Activated T-helper 2 cell treated with anti-CD3 and anti-CD28 coated beads, Interferon-gamma antibody, Interleukin-2, Interleukin-4, amounts not matched to agents 10 μg/mL and 5 μg/mL and 100 μg/mL, durations not matched to agents 14 hours and 24 hours and 36 hours (primary cell): Measurements from ENCODE around the gene PTGER1. TPM values are rescaled to one million over a fixed set of nuclear protein-coding genes. Genes with fewer than 3 reads are reported as not detected.

Experiments used
- total RNA-seq: library from RNA; stranded (reverse); gene quantifications from 2 replicates; pipeline ENCODE4 v1.2.3, GENCODE V29; 2022

The PTGER1 gene
- total RNA-seq, 1 donor from 2014 or later = 1.1 TPM

Other genes with a start within 250 kb of the PTGER1 start
- 177 and 183 TPM in 2 replicates for gene ADGRE5, start 93.9 kb downstream of the PTGER1 start, total RNA-seq
- 268 TPM in 2 replicates for gene DDX39A, start 56.0 kb downstream of the PTGER1 start, total RNA-seq
- 171 and 172 TPM in 2 replicates for gene PKN1, start 42.0 kb downstream of the PTGER1 start, total RNA-seq
- 39.2 and 40.1 TPM in 2 replicates for gene GIPC1, start 20.8 kb upstream of the PTGER1 start, total RNA-seq
- gene DNAJB1, start 43.0 kb upstream of the PTGER1 start, total RNA-seq = 113 TPM in 2 replicates
- 128 and 134 TPM in 2 replicates for gene TECR, start 54.2 kb upstream of the PTGER1 start, total RNA-seq
- gene NDUFB7, start 96.7 kb upstream of the PTGER1 start, total RNA-seq = 129 and 136 TPM in 2 replicates
- gene CLEC17A, start 107.7 kb upstream of the PTGER1 start, total RNA-seq = 0.14 TPM in 1 of 2 replicates, not detected in the other
- gene ADGRE3, start 199.5 kb upstream of the PTGER1 start, total RNA-seq = not detected in 2 replicates
- gene ZNF333, start 214.7 kb upstream of the PTGER1 start, total RNA-seq = 13.0 and 13.8 TPM in 2 replicates